T47D (cell line): ENCODE results near the gene CLCA1.

ENCODE experiments used
- DNase-seq, 2 experiments: peaks; one replicate each; pipeline versions ENCODE4 v3.0.0 to v3.0.0-alpha.2; 2011 to 2012; ENCODE audit warnings: low read depth in 1 of 2, low spot score in 1 of 2
- JUND ChIP-seq: IDR thresholded peaks from 2 replicates; pipeline ENCODE4 v1.6.1; 2012; ENCODE audit warnings: low read depth
- in situ Hi-C: cut with HindIII; loops from 2 replicates; pipeline ENCODE4 v1.10.0; 2016; ENCODE audit warnings: low sequenced_read_pairs, low pct_unique_long_range_greater_than_20kb

CLCA1 gene

GRCh38 chr1:86516335-86516734 is 47.6 kb downstream of the CLCA1 start:
- TF ChIP-seq JUND, result no peak
- no peak for DNase-seq
- in situ Hi-C loops, result no loop called here

- in situ Hi-C loops, result no loop called here
Observed at GRCh38 chr1:86517336-86517735, 48.6 kb downstream of the CLCA1 start.

GRCh38 chr1:86520789-86521521 is 52.2 kb downstream of the CLCA1 start:
- no peak for TF ChIP-seq JUND
- no peak for DNase-seq
- in situ Hi-C loops, result no loop called here

More at GRCh38 chr1:86517336-86517735, 48.6 kb downstream of the CLCA1 start:
- no peak for DNase-seq
- no peak for TF ChIP-seq JUND

- in situ Hi-C loops, result no loop called here
- DNase-seq, result no peak
- no peak for TF ChIP-seq JUND
Observed at GRCh38 chr1:86521522-86521891, 52.8 kb downstream of the CLCA1 start.

DNA sequence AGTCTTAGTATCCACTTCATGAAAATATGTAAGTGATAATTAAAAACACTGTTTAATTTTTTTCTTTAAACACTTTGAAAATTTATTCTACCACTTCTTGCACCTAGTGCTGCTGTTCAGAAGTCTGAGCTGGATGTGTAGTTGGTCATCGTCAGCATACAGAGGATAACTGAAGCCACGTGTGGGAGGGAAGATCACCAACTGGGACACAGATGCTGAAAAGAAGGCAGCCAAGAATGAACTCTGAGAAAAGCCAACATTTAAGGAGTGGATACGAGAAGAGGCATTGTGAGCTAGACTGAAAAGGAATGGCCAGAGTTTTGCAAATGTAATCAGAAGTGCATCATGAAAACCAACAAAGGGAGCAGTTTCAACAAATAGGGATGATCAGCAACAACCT is 53.5 kb downstream of the CLCA1 start:
- no peak for TF ChIP-seq JUND
- DNase-seq, result no peak
- in situ Hi-C loops, result no loop called here

GRCh38 chr1:86523670-86524354 is 55.1 kb downstream of the CLCA1 start:
- no peak for DNase-seq
- in situ Hi-C loops, result no loop called here
- TF ChIP-seq JUND, result no peak

GRCh38 chr1:86527306-86527705 is 58.6 kb downstream of the CLCA1 start:
- in situ Hi-C loops, result no loop called here
- DNase-seq, result no peak
- TF ChIP-seq JUND, result no peak

GRCh38 chr1:86530211-86530845 is 61.6 kb downstream of the CLCA1 start:
- in situ Hi-C loops, result no loop called here
- DNase-seq, result no peak
- TF ChIP-seq JUND, result no peak

DNA sequence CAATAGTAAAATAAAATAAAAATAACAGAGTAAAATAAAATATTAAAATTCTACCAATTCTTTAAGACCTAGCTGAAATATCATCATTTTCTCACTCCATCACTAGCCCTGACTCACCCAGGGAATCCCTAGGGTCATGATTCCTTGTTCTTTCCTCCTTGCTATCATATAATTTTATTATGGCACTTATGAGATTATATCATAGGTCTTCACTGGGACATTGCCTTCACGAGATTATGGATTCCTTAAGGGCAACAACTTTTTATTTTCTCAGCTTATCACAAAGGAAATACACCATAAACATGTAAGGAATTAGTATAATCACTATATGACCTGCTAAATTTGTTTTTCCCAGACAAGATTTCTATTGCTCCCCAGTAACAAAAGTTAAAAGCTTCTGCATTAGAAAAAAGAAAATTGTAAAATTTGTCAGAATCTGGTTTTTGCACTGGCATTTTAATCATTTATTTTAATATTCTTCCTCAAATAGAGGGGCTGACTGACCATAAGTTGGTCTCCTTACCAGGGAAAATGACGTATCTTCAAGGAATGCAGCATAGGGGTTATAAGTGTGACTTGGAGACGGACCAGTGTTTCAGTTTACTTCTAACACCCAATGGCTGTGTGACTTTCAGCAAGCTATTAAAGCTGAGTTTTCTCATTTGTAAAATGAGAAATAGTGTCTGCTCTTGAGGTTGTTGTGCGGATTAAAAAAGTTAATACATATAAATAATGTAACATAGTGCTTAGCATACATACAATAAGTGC is 69.4 kb downstream of the CLCA1 start:
- no peak for DNase-seq
- in situ Hi-C loops, result no loop called here
- TF ChIP-seq JUND, result no peak

DNA sequence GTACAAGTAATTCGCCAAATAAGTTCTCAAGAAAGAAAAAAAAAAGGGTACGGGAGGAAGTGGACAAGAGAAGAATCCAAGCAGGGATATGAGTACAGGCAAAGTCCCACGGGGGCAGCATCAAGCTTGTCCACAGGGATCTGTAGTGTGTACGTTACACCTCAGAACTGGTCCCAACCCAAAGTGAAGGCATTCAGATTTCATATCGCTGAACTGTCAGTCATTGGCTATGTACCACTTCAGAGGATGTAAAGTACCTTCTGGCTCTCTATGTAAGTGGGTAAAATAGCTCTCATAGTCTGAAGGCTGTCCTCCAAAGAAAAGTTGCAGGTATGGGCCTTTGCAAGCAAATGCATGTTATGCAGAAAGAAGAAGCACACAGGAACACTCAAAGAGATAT is 70.0 kb downstream of the CLCA1 start:
- in situ Hi-C loops, result no loop called here
- DNase-seq, result no peak
- TF ChIP-seq JUND, result no peak

DNA sequence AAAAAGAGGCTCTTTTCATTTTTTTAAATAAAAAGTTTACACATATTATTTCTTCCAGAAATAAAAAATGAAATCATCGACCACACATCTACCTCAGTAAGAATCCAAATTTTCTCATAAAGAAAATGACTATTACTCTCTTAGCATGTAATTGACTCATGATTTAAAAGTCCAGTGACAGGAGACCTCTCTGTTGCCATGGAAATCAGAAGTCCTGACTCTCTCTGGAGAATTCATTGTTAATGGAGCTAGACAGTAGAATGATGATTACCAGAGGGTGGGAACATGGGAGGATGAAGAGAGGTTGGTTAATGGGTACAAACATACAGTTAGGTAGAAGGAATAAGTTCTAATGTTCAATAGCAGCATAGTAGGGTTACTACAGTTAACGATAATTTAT is 73.1 kb downstream of the CLCA1 start:
- TF ChIP-seq JUND, result no peak
- no peak for DNase-seq
- in situ Hi-C loops, result no loop called here

GRCh38 chr1:86542631-86543030 is 73.9 kb downstream of the CLCA1 start:
- no peak for TF ChIP-seq JUND
- in situ Hi-C loops, result no loop called here
- DNase-seq, result no peak
